SK-N-SH (cell line): ENCODE measurements around the gene CASZ1. TPM values are rescaled to one million over a fixed set of nuclear protein-coding genes. Genes with fewer than 3 reads are reported as not detected.

ENCODE experiments used
- CTCF ChIA-PET: fragments of 300-600, 350-600 bp; formaldehyde crosslinking; extraction: SDS; loops from one replicate; lab custom pipeline; 2021; lab: Yijun Ruan, JAX
- POLR2A ChIA-PET: fragments of 350-600 bp; sonication (Branson Sonifier 250); formaldehyde crosslinking; extraction: SDS; loops from one replicate; lab custom pipeline; 2020; ENCODE audit warnings: antibody characterized with exemption, inconsistent platforms; lab: Yijun Ruan, JAX
- DNase-seq: peaks from one replicate; pipeline ENCODE4 v3.0.0; 2012
- H2AFZ ChIP-seq: fragments of 200-600 bp; sonication (generic); 2 replicates; pipeline ENCODE4 v1.8.1; 2016; ENCODE audit warnings: antibody characterized with exemption, mild to moderate bottlenecking, low read depth
- H3F3A ChIP-seq: fragments of 200-600 bp; sonication (generic); replicated peaks from 2 replicates; pipeline ENCODE3; 2016; ENCODE audit warnings: antibody characterized with exemption, mild to moderate bottlenecking; ENCODE audit not compliant: insufficient read depth
- H3K27ac ChIP-seq, 2 experiments: fragments of 200-500 bp in 1 of 2; fragments of 200-600 bp in 1 of 2; sonication (Bioruptor generic) in 1 of 2; sonication (generic), shearing (Covaris generic) in 1 of 2; 2 replicates each; pipeline versions ENCODE4 v1.5.1 to v1.6.1; 2014 to 2016; ENCODE audit warnings: low read depth in 2 of 2, inconsistent platforms in 1 of 2, low read length in 1 of 2, mild to moderate bottlenecking in 1 of 2, mixed read lengths in 1 of 2
- H3K27me3 ChIP-seq: fragments of 200-600 bp; sonication (generic), shearing (Covaris generic); 2 replicates; pipeline ENCODE4 v1.6.1; 2016; ENCODE audit warnings: mixed run types; ENCODE audit not compliant: insufficient read depth
- H3K36me3 ChIP-seq, 2 experiments: fragments of 200-500 bp in 1 of 2; fragments of 200-600 bp in 1 of 2; sonication (Bioruptor generic) in 1 of 2; sonication (generic) in 1 of 2; replicated peaks in 1 of 2; 2 replicates each; pipeline versions ENCODE3 to v1.5.1; 2014 to 2016; ENCODE audit warnings: low read length in 1 of 2, mild to moderate bottlenecking in 1 of 2; ENCODE audit not compliant: insufficient read depth in 2 of 2, control insufficient read depth in 1 of 2
- H3K4me1 ChIP-seq, 2 experiments: fragments of 200-500 bp in 1 of 2; fragments of 200-600 bp in 1 of 2; sonication (Bioruptor generic) in 1 of 2; sonication (generic), shearing (Covaris generic) in 1 of 2; 2 replicates each; pipeline versions ENCODE4 v1.5.1 to v1.6.1; 2014 to 2016; ENCODE audit warnings: low read depth in 1 of 2, low read length in 1 of 2, mixed run types in 1 of 2; ENCODE audit not compliant: insufficient read depth in 2 of 2, control insufficient read depth in 1 of 2
- H3K4me2 ChIP-seq: fragments of 200-600 bp; sonication (generic), shearing (Covaris generic); 2 replicates; pipeline ENCODE4 v1.6.1; 2017; ENCODE audit warnings: mixed run types
- H3K4me3 ChIP-seq, 2 experiments: fragments of 200-500 bp in 1 of 2; fragments of 200-600 bp in 1 of 2; sonication (Bioruptor generic) in 1 of 2; sonication (generic), shearing (Covaris generic) in 1 of 2; 2 replicates each; pipeline versions ENCODE4 v1.5.1 to v1.8.1; 2014 to 2016; ENCODE audit warnings: low read depth in 2 of 2, inconsistent platforms in 1 of 2, low read length in 1 of 2, mild to moderate bottlenecking in 1 of 2, mixed read lengths in 1 of 2, moderate library complexity in 1 of 2
- H3K79me2 ChIP-seq: fragments of 200-600 bp; sonication (generic); 2 replicates; pipeline ENCODE4 v1.8.1; 2017; ENCODE audit warnings: mild to moderate bottlenecking; ENCODE audit not compliant: insufficient read depth
- H3K9ac ChIP-seq: fragments of 200-600 bp; sonication (generic); 2 replicates; pipeline ENCODE4 v1.6.1; 2017; ENCODE audit warnings: mixed run types
- H3K9me2 ChIP-seq: fragments of 200-600 bp; sonication (generic); 2 replicates; pipeline ENCODE4 v1.6.1; 2017; ENCODE audit warnings: mixed run types
- H3K9me3 ChIP-seq: fragments of 200-600 bp; sonication (generic); 2 replicates; pipeline ENCODE4 v1.6.1; 2017; ENCODE audit warnings: mixed run types, mild to moderate bottlenecking, moderate library complexity
- H4K20me1 ChIP-seq: fragments of 200-600 bp; sonication (generic); 2 replicates; pipeline ENCODE4 v1.6.1; 2017; ENCODE audit warnings: mild to moderate bottlenecking, mixed run types; ENCODE audit not compliant: insufficient read depth
- EZH2phosphoT487 ChIP-seq: fragments of 200-600 bp; sonication (generic); IDR thresholded peaks from 2 replicates; pipeline ENCODE4 v1.6.1; 2017; ENCODE audit warnings: low read depth, mixed run types, mild to moderate bottlenecking, antibody characterized with exemption, moderate library complexity, borderline replicate concordance
- FOXM1 ChIP-seq: IDR thresholded peaks from 2 replicates; pipeline ENCODE4 v1.4.0; 2012; ENCODE audit warnings: low read depth, mild to moderate bottlenecking
- GABPA ChIP-seq: IDR thresholded peaks from 2 replicates; pipeline ENCODE4 v1.4.0; 2012; ENCODE audit warnings: low read depth, mild to moderate bottlenecking
- GATA2 ChIP-seq: sonication (generic); formaldehyde crosslinking; IDR thresholded peaks from 2 replicates; pipeline ENCODE4 v1.5.0; 2020; ENCODE audit warnings: mild to moderate bottlenecking, missing genetic modification reagents
- IRF3 ChIP-seq: fragments of 150-350 bp; IDR thresholded peaks from 2 replicates; pipeline ENCODE4 v1.6.1; 2016; ENCODE audit warnings: mild to moderate bottlenecking, low read depth, low read length
- MAX ChIP-seq: IDR thresholded peaks from 2 replicates; pipeline ENCODE4 v1.4.0; 2012; ENCODE audit warnings: low read depth
- MEF2A ChIP-seq: IDR thresholded peaks from 2 replicates; pipeline ENCODE4 v1.4.0; 2012; ENCODE audit warnings: low read depth, borderline replicate concordance
- MXI1 ChIP-seq: IDR thresholded peaks from 2 replicates; pipeline ENCODE4 v1.6.1; 2012; ENCODE audit warnings: mild to moderate bottlenecking, low read depth, low read length, improper control_type of control experiment
- NRF1 ChIP-seq: IDR thresholded peaks from 2 replicates; pipeline ENCODE4 v1.6.1; 2012; ENCODE audit warnings: low read depth, mild to moderate bottlenecking, low read length
- PBX3 ChIP-seq: IDR thresholded peaks from 2 replicates; pipeline ENCODE4; 2012
- RAD21 ChIP-seq: IDR thresholded peaks from 2 replicates; pipeline ENCODE4 v1.6.1; 2012; ENCODE audit warnings: mild to moderate bottlenecking, low read length
- RCOR1 ChIP-seq: fragments of 150-350 bp; IDR thresholded peaks from 2 replicates; pipeline ENCODE4 v1.6.1; 2017; ENCODE audit warnings: antibody characterized with exemption, low read length
- TEAD4 ChIP-seq: IDR thresholded peaks from 2 replicates; pipeline ENCODE4 v1.4.0; 2012; ENCODE audit warnings: mild to moderate bottlenecking, borderline replicate concordance; ENCODE audit not compliant: insufficient read depth
- USF2 ChIP-seq: fragments of 150-350 bp; IDR thresholded peaks from 2 replicates; pipeline ENCODE4 v1.6.1; 2017; ENCODE audit warnings: antibody characterized with exemption, low read length, low read depth, borderline replicate concordance
- YY1 ChIP-seq: IDR thresholded peaks from 2 replicates; pipeline ENCODE4 v1.4.0; 2012; ENCODE audit warnings: low read depth, mild to moderate bottlenecking
- WGBS: methylation state at CpG from one replicate; pipeline ENCODE4 v1.1.6; 2017; ENCODE audit warnings: low lambda C conversion rate; 5-methylcytosine and 5-hydroxymethylcytosine counted together
- polyA plus RNA-seq, 3 experiments: library from polyadenylated mRNA; depleted of rRNA; stranded (reverse); fragments of >200 nt; gene quantifications; 2 replicates each; pipeline ENCODE4 v1.2.3, GENCODE V29; 2012

The CASZ1 gene
- polyA plus RNA-seq, 1 of the 3 experiments (the other 2 are of a cell fraction) = 0.51 TPM

GRCh38 chr1:10762875-10763274 lies 33.6 kb downstream of the CASZ1 start:
- H3K9me3 ChIP-seq = no peaks in the 10 kb centered on the region
- TF ChIP-seq MEF2A = no peak
- TF ChIP-seq USF2 = no peak
- TF ChIP-seq MXI1 = no peak
- no peak for TF ChIP-seq EZH2phosphoT487
- TF ChIP-seq RCOR1 = no peak
- ChIA-PET POLR2A (no interaction called here), CTCF (no interaction called here)
- no peaks in the 10 kb centered on the region for H3K36me3 ChIP-seq
- H3K9me2 ChIP-seq = no peaks in the 10 kb centered on the region
- H3F3A ChIP-seq = no peaks in the 10 kb centered on the region
- H4K20me1 ChIP-seq = no peaks in the 10 kb centered on the region
- H3K79me2 ChIP-seq = no peaks in the 10 kb centered on the region
- WGBS = 72% methylated on average over 9 of the region's 12 CpGs
- no peaks in the 10 kb centered on the region; a peak in 1 of 4 replicates for H3K4me1 ChIP-seq
- no peak overlapping the region for H2AFZ ChIP-seq
- no peak overlapping the region for H3K4me3 ChIP-seq
- no peak for DNase-seq
- no peaks in the 10 kb centered on the region for H3K27me3 ChIP-seq
- no peak overlapping the region for H3K27ac ChIP-seq
- H3K9ac ChIP-seq = no peak overlapping the region
- H3K4me2 ChIP-seq = no peak overlapping the region

GRCh38 chr1:10762153-10762523 lies 34.3 kb downstream of the CASZ1 start:
- POLR2A ChIA-PET = no interaction called here

More at GRCh38 chr1:10762153-10762523, 34.3 kb downstream of the CASZ1 start:
- Histone ChIP-seq H3K79me2 (no peaks in the 10 kb centered on the region), H3K27ac (no peak overlapping the region), H3K9me3 (no peaks in the 10 kb centered on the region)
- TF ChIP-seq EZH2phosphoT487 (no peak), PBX3 (no peak), FOXM1 (no peak), GATA2 (no peak), TEAD4 (no peak), MAX (no peak), YY1 (no peak), IRF3 (no peak), GABPA (no peak), RAD21 (no peak), USF2 (no peak), NRF1 (no peak)
- TF ChIP-seq, all 33 proteins: peak for 0
- WGBS = 73% methylated on average over 6 of the region's 6 CpGs
- Histone ChIP-seq H3K4me2 (no peak overlapping the region), H3F3A (no peaks in the 10 kb centered on the region), H3K36me3 (no peaks in the 10 kb centered on the region), H3K9me2 (no peaks in the 10 kb centered on the region), H3K9ac (no peak overlapping the region), H3K4me1 (no peaks in the 10 kb centered on the region; a peak in 1 of 4 replicates), H3K4me3 (no peak overlapping the region), H3K27me3 (no peaks in the 10 kb centered on the region), H2AFZ (no peak overlapping the region), H4K20me1 (no peaks in the 10 kb centered on the region)
- CTCF ChIA-PET = interaction anchor here (0.7 to 2.2 kb wide), 2 partner anchors 9 to 11 kb away, joined by 4 to 7 read pairs; no protein-coding TSS in a partner anchor
- DNase-seq = no peak
